GM18508 (cell line): ENCODE data around the gene RNPEPL1.

ENCODE experiments used
- ATAC-seq: cut with Tn5 transposase; IDR thresholded peaks from one replicate; pipeline ENCODE4 v1.9.1; 2021; ENCODE audit warnings: moderate number of reproducible peaks; ENCODE audit not compliant: insufficient read depth, unreplicated experiment

Gene RNPEPL1

DNA sequence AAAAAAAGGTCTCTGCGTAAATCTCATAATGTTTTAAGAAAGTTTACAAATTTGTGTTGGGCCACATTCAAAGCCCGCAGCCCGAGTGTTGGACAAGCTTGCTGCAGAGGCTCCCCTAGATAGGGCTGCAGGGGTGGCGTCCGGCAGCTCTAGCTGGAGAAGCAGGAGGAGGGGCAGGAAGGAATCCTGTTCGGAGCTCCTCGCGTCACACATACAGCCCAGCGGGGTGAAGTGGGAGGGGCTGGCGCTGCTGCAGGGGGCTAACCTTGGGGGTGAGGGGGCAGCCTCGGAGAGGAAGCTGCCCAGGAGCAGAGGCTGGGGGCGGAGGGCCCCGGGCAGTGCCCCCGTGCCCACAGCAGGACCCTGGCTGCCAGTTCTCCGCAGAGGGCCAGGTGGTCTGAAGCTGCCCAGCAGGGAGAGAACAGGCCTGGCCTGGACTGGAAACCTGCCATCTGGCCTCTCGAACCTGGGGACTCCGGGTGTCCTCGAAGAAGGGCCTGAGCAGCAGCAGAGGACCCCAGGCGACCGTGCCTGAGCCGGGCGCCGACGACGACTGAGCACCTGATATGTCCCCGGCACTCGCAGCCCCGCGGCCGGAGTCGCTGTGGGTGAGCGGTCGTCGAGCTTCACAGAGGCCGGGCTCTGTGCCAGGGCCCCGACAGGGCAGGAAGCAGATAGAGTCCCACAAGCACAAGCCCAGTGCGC is 54.4 kb downstream of the RNPEPL1 start:
- no peak for ATAC-seq

DNA sequence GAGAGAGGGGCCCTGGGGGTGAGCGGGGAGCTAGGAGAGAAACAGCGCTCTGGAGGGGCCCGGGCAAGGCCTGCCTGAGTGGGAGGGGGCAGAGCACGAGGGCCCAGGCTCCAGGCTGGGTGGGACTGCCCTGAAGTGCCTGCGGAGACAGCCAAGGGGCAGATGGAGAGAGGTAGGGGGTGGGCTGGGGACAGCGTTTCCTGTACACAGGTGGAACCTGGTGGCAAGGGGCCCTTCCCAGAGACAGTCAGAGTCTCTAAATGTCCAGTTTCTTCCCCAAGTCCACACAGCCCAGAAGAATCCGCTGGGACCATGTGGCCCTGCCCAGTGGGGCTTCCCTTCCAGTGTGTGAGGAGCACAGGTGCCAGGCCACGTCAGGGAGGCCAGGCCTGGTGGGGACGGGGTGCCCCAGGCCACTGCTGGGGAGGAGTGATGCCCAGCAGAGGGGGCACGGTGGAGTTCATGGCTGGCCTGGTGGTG is 55.3 kb downstream of the RNPEPL1 start:
- no peak for ATAC-seq

DNA sequence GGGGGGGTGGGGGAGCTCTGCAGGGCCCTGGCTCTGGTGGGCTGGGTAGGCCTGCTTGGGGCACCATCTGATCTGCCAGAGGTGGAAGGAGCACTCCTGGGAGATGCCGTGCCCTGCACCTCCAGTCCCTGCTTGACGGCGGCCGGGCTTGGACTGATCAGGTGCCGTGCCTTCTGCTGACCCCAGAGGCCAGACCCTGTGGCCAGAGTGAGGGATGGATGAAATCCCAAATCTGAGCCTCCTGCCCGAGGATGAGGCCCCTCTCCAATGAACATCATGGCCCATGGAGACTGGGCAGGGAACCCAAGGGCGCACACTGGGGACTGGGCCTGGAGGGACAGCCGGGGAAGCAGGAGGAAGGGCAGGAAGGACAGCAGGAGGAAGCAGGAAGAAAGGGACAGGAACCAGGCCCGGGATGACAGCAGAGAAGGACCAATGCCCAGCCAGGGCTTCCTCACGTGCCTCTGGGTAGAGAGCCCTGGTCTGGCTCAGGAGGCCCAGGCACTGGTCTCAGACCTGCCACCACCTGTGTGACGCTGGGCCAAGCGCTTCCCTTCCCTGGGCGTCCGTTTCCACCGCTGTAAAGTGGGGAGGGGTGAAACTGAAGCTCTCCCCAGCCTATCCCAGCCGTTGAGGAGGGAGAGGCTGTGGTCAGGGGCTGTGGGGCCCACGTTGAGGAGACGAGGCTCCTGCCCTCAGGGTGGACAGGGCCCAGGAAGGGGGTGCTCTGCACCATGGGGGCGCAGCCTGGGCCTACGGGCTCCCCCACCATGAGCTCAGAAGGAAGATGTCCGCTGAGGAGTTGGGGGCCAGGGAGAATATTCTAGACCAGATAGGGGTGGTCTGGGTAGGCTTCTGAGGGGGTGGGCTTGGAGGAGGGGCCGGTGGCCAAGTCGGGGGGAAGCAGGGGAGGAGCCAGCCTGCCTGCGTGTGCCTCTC is 56.0 kb downstream of the RNPEPL1 start:
- ATAC-seq: no peak

DNA sequence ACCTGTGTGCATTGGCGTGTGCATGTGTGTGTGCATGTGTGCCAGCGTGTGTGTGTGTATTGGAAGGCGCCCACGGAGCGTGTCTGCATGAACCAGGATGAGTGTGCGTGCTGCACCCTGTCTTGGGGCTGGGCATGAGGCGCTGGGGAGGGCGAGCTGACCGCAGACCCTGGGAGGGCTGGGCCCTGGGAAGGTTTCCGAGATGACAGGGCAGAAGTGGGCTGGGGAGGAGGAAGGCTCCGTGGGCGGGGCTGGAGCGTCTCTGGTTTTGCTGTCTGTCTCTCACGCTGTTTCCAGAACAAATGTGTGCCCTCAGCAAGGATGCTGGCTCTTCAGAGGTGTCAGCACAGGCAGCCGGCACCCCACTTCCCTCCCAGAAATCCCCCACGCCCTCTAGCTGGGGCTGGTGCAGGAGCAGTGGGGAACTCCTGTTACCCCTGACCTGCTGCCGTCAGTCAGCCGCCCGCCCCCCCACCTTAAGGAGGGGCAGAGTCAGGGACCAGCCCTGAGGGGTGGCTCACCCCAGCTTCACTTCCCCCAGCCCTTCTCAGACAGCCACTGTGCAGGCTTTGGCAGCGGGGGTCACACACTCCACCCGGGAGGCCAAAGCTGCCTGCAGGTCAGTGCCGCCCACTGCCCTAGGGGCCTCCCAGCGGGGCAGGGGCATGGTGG is 56.8 kb downstream of the RNPEPL1 start, which contains the start of gene GPR35:
Gene GPR35, plus strand, starts transcription at position 531 of the 672 bp plus-strand sequence. CDS start 4,473 bp downstream, outside the sequence.
- no peak for ATAC-seq

DNA sequence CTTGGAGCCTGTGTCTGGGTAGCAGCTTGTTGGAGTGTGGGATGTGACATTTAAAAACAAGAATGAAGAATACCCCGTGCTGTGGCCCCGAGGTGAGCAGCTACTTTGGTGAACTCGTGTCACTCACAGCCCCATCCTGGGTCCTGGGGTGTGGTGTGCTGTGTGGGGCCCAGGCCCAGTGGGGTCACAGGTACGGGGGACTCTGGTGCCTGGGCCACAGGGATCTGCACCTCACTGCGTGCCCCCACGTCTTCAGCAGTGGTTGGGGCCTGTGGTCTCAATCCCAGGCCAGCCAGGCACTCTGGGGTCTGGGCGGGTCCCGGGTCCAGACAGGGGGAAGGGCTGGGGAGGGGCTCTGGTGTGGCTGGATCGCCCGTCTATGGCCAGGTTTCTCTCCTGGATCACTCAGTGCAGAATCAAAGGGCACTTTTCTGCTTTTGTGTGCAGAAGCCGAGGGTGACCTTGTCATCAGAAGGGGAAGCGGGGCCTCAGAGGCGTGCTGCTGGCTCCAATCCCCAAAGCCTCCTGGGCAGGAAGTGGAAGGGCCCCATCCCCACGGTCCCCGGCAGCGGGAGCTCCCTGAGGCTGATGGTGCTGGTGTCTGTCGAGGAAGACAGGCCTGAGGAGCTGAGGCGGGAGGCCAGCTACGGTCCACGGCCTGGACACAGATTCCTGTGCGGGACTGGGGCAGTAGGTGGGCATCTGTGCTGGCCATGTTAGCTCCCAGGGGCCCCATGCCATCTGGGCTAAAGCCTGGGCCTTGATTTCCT is 58.4 kb downstream of the RNPEPL1 start:
- no peak for ATAC-seq

DNA sequence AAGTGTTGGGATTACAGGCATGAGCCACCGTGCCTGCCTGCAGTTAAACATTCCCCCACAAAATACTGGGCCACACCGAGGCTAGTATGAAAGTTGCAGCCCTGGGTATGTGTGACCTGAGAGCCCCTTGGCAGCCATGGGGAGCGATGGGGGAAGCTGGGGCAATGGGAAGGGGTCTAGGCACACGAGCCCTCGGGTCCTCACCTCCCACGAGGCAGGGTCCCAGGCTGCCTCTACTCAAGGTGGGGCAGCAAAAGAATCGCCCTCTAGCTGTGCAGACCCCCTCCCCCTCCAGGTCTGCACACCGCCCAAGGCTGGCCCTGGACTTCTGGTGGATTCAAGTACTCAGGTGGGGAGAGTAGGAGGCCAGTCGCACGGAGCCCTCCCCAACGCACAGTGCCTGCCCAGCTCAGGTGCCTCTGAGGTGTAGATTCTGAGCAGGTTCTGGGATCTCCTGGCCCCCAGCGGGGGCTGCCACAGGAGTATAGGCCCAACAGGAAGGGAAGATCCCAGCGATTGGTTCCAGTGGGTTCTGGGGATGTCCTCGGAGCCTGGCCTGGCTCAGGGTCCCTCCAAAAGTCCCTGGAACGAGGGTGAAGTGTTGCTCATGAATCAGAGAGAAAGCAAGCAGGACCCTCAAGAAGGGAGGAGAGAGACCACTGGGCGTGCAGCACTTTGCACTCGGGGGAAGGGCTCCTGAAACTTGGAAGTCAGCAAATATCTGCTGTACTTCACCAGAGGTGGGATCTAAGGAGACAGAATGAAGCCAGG is 59.6 kb downstream of the RNPEPL1 start:
- ATAC-seq: no peak

GRCh38 chr2:240628507-240628807 is 60.2 kb downstream of the RNPEPL1 start:
- no peak for ATAC-seq

DNA sequence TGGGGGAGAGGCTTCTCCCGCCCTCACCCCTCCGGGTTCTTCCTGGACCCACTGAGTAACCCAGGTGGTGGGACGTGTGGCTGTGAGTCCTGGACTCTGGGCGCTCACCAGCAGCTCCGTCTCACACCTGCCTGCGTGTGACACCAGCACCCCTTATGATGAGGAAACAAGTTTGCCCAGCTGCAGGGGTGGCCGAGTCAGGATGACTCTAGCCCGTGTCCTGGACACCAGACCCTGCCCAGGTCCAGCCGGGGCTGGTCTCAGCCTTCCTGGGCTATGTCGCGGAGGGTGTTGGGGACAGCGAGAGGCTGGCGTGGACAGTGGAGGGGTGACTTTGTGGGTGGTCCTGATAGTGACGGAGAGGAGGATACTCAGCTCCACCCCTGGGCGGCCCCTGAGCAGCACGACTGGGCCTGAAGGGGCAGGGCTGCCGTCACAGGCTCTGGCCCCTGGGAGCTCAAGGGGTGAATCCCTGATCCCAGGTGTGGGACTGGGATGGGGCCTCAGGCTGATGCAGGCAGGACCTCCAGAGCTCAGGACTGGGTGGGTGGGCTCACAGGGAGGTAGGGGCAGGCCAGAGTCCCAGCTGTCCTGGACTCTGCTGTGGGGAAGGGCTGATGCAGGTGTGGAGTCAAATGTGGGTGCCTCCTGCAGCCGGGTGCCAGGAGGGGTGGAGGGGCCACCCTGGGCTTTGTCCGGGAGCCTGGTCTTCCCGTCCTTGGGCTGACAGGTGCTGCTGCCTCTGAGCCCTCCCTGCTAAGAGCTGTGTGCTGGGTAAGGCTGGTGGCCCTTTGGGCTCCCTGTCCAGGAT is 60.7 kb downstream of the RNPEPL1 start:
- no peak for ATAC-seq

DNA sequence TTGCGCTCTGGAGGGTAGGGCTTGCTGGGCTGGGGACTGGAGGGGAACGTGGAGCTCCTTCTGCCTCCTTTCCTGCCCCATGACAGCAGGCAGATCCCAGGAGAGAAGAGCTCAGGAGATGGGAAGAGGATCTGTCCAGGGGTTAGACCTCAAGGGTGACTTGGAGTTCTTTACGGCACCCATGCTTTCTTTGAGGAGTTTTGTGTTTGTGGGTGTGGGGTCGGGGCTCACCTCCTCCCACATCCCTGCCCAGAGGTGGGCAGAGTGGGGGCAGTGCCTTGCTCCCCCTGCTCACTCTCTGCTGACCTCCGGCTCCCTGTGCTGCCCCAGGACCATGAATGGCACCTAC is 61.3 kb downstream of the RNPEPL1 start:
- no peak for ATAC-seq

GRCh38 chr2:240629968-240630770 is 61.9 kb downstream of the RNPEPL1 start:
- ATAC-seq: no peak
